WTC11 (cell line): Measurements from ENCODE around the gene RFC2. TPM values are rescaled to one million over a fixed set of nuclear protein-coding genes. Genes with fewer than 3 reads are reported as not detected.

Experiments used
- ATAC-seq: fragments of 200-7000 bp; cut with Tn5 transposase; 2 replicates; pipeline ENCODE4 v1.10.0; 2021; ENCODE audit warnings: mild to moderate bottlenecking, moderate library complexity
- CTCF ChIA-PET: fragments of 300-600 bp; sonication (Branson Sonifier 250); formaldehyde crosslinking; loops from one replicate; lab custom pipeline; 2021; ENCODE audit warnings: antibody characterized with exemption; lab: Charles Lee
- POLR2A ChIA-PET: fragments of 350-600 bp; sonication (Branson Sonifier 250); formaldehyde crosslinking; loops from one replicate; lab custom pipeline; 2021; ENCODE audit warnings: antibody characterized with exemption; lab: Charles Lee
- DNase-seq: peaks from one replicate; pipeline ENCODE4 v3.0.0; 2021; ENCODE audit warnings: low spot score
- H3K27ac Mint-ChIP-seq: 2 replicates; pipeline ENCODE4 v1.8.0; 2021; ENCODE audit warnings: mixed read lengths
- H3K27me3 Mint-ChIP-seq: 2 replicates; pipeline ENCODE4 v1.8.0; 2021; ENCODE audit warnings: low read depth, mild to moderate bottlenecking, moderate library complexity, mixed read lengths
- H3K36me3 Mint-ChIP-seq: 2 replicates; pipeline ENCODE4 v1.8.0; 2021; ENCODE audit warnings: mixed read lengths
- H3K4me1 Mint-ChIP-seq: 2 replicates; pipeline ENCODE4 v1.8.0; 2022; ENCODE audit warnings: mixed read lengths
- H3K4me3 Mint-ChIP-seq: 2 replicates; pipeline ENCODE4 v1.8.0; 2021; ENCODE audit warnings: mild to moderate bottlenecking, moderate library complexity, mixed read lengths
- H3K9me3 Mint-ChIP-seq: 2 replicates; pipeline ENCODE4 v1.8.0; 2021; ENCODE audit warnings: mixed read lengths
- AR ChIP-seq: fragments of 250-450 bp; sonication (Bioruptor Pico); IDR thresholded peaks from 2 replicates; pipeline ENCODE4 v1.9.0; 2021; ENCODE audit warnings: mild to moderate bottlenecking
- ATF2 ChIP-seq: sonication (generic); formaldehyde crosslinking; IDR thresholded peaks from 2 replicates; pipeline ENCODE4 v1.8.1; 2022; ENCODE audit warnings: low read depth, missing genetic modification reagents, borderline replicate concordance
- CBFB ChIP-seq: sonication (generic); formaldehyde crosslinking; IDR thresholded peaks from 2 replicates; pipeline ENCODE4 v1.8.1; 2022; ENCODE audit warnings: mild to moderate bottlenecking, low read depth, missing genetic modification reagents
- CDX4 ChIP-seq: fragments of 250-450 bp; sonication (Bioruptor Pico); IDR thresholded peaks from 2 replicates; pipeline ENCODE4 v1.9.0; 2021; ENCODE audit warnings: moderate library complexity, mild to moderate bottlenecking, inconsistent platforms, borderline replicate concordance
- CREM ChIP-seq: sonication (generic); formaldehyde crosslinking; IDR thresholded peaks from 2 replicates; pipeline ENCODE4 v1.8.1; 2022; ENCODE audit warnings: mild to moderate bottlenecking, missing genetic modification reagents, moderate library complexity
- FOXJ3 ChIP-seq: sonication (generic); formaldehyde crosslinking; IDR thresholded peaks from 2 replicates; pipeline ENCODE4 v1.9.0; 2021; ENCODE audit warnings: missing genetic modification reagents, mild to moderate bottlenecking, borderline replicate concordance
- GRHL2 ChIP-seq: fragments of 250-450 bp; sonication (Bioruptor Pico); IDR thresholded peaks from 2 replicates; pipeline ENCODE4 v1.8.0; 2022; ENCODE audit warnings: mild to moderate bottlenecking, moderate library complexity; ENCODE audit not compliant: insufficient replicate concordance, severe bottlenecking
- GTF2I ChIP-seq: fragments of 250-450 bp; sonication (Bioruptor Pico); conservative IDR thresholded peaks from 2 replicates; pipeline ENCODE4 v1.4.0; 2021; ENCODE audit warnings: mild to moderate bottlenecking
- KAT7 ChIP-seq: sonication (generic); formaldehyde crosslinking; IDR thresholded peaks from 2 replicates; pipeline ENCODE4 v1.8.1; 2023; ENCODE audit warnings: missing genetic modification reagents, mild to moderate bottlenecking, borderline replicate concordance
- RELA ChIP-seq: sonication (generic); formaldehyde crosslinking; IDR thresholded peaks from 2 replicates; pipeline ENCODE4 v1.8.1; 2022; ENCODE audit warnings: missing genetic modification reagents, mild to moderate bottlenecking, borderline replicate concordance
- RORB ChIP-seq: fragments of 250-450 bp; sonication (Bioruptor Pico); IDR thresholded peaks from 2 replicates; pipeline ENCODE4 v1.9.0; 2021; ENCODE audit warnings: mild to moderate bottlenecking
- SP1 ChIP-seq: sonication (generic); formaldehyde crosslinking; conservative IDR thresholded peaks from 2 replicates; pipeline ENCODE4 v1.8.1; 2022; ENCODE audit warnings: missing genetic modification reagents
- TCF7 ChIP-seq: sonication (generic); formaldehyde crosslinking; IDR thresholded peaks from 2 replicates; pipeline ENCODE4 v1.8.0; 2022; ENCODE audit warnings: mild to moderate bottlenecking, low read depth, missing genetic modification reagents, moderate library complexity
- TP53 ChIP-seq: sonication (generic); formaldehyde crosslinking; IDR thresholded peaks from 2 replicates; pipeline ENCODE4 v1.8.1; 2023; ENCODE audit warnings: mild to moderate bottlenecking, missing genetic modification reagents
- ZBTB43 ChIP-seq: sonication (generic); formaldehyde crosslinking; IDR thresholded peaks from 2 replicates; pipeline ENCODE4 v1.8.1; 2023; ENCODE audit warnings: mild to moderate bottlenecking, missing genetic modification reagents
- ZNF138 ChIP-seq: sonication (generic); formaldehyde crosslinking; conservative IDR thresholded peaks from 2 replicates; pipeline ENCODE4 v1.8.1; 2022; ENCODE audit warnings: mild to moderate bottlenecking, moderate library complexity, missing genetic modification reagents
- ZNF281 ChIP-seq: sonication (generic); formaldehyde crosslinking; IDR thresholded peaks from 2 replicates; pipeline ENCODE4 v1.8.0; 2023; ENCODE audit warnings: mild to moderate bottlenecking, missing genetic modification reagents
- ZNF317 ChIP-seq: sonication (generic); formaldehyde crosslinking; IDR thresholded peaks from 2 replicates; pipeline ENCODE4 v1.8.1; 2023; ENCODE audit warnings: low read depth, mild to moderate bottlenecking, moderate library complexity, missing genetic modification reagents, borderline replicate concordance
- ZNF423 ChIP-seq: fragments of 250-450 bp; sonication (Bioruptor Pico); IDR thresholded peaks from 2 replicates; pipeline ENCODE4 v2.1.2; 2022; ENCODE audit warnings: mild to moderate bottlenecking, moderate library complexity
- total RNA-seq: library from RNA; stranded (reverse); gene quantifications from 3 replicates; pipeline ENCODE4 v1.2.3, GENCODE V29; 2021
- TF ChIP-seq, protein P1 (sequence below): sonication (generic); formaldehyde crosslinking; conservative IDR thresholded peaks from 2 replicates; pipeline ENCODE4 v1.8.1; 2022; ENCODE audit warnings: mild to moderate bottlenecking, missing genetic modification reagents
- TF ChIP-seq, protein P2 (sequence below): fragments of 250-450 bp; sonication (Bioruptor Pico); IDR thresholded peaks from 2 replicates; pipeline ENCODE4 v1.8.0; 2021; ENCODE audit warnings: mild to moderate bottlenecking

The RFC2 gene
- total RNA-seq, 1 experiment from 2014 or later = 80.7 TPM

DNA sequence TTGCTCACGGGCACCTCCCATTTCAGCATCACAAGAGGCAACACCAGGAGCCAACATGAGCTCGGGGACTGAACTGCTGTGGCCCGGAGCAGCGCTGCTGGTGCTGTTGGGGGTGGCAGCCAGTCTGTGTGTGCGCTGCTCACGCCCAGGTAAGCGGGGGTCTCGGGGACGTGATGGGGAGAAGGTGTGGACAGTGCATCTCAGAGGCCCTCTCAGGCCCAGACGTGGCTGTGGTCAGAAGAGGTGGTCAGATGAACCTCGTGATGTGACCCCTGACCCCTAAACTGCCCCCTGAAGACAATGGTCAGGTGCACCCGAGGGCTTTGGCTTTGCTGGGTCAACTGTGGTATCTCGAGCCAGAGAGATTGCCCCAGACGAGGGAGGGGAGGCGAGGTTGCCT lies 38.3 kb downstream of the RFC2 start (continued):
- TF ChIP-seq RORB (CRISPR knock-in tag) = no peak
- no peak for TF ChIP-seq ZNF317
- no peak for TF ChIP-seq GTF2I (CRISPR knock-in tag)
- TF ChIP-seq, all 79 proteins: peak for 0

- H3K4me3 Mint-ChIP-seq = no peak overlapping the region
- CTCF ChIA-PET = interaction anchor here (0.6 to 5.0 kb wide), 3 partner anchors 9 to 227 kb away, joined by 3 to 54 read pairs (median 10); no protein-coding TSS in a partner anchor
Measured at GRCh38 chr7:74214816-74215630, 39.2 kb downstream of the RFC2 start.

More at GRCh38 chr7:74214816-74215630, 39.2 kb downstream of the RFC2 start:
- TF ChIP-seq ZNF138 (CRISPR knock-in tag) = no peak
- TF ChIP-seq, protein P1, sequence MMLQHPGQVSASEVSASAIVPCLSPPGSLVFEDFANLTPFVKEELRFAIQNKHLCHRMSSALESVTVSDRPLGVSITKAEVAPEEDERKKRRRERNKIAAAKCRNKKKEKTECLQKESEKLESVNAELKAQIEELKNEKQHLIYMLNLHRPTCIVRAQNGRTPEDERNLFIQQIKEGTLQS (CRISPR knock-in tag) = no peak
- TF ChIP-seq CDX4 (CRISPR knock-in tag) = no peak
- no peak for TF ChIP-seq ZNF317
- TF ChIP-seq ATF2 = no peak
- no peak for TF ChIP-seq GRHL2 (CRISPR knock-in tag)
- TF ChIP-seq TP53 (CRISPR knock-in tag) = no peak
- no peak for TF ChIP-seq ZBTB43 (CRISPR knock-in tag)
- no peak for TF ChIP-seq SP1 (CRISPR knock-in tag)
- no peak for TF ChIP-seq AR (CRISPR knock-in tag)
- no peak for TF ChIP-seq TCF7 (CRISPR knock-in tag)
- no peak for TF ChIP-seq ZNF423 (CRISPR knock-in tag)
- no peak for TF ChIP-seq KAT7 (CRISPR knock-in tag)
- TF ChIP-seq ZNF281 (CRISPR knock-in tag) = no peak
- TF ChIP-seq, protein P2, sequence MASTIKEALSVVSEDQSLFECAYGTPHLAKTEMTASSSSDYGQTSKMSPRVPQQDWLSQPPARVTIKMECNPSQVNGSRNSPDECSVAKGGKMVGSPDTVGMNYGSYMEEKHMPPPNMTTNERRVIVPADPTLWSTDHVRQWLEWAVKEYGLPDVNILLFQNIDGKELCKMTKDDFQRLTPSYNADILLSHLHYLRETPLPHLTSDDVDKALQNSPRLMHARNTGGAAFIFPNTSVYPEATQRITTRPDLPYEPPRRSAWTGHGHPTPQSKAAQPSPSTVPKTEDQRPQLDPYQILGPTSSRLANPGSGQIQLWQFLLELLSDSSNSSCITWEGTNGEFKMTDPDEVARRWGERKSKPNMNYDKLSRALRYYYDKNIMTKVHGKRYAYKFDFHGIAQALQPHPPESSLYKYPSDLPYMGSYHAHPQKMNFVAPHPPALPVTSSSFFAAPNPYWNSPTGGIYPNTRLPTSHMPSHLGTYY (CRISPR knock-in tag) = no peak
- TF ChIP-seq RELA (CRISPR knock-in tag) = no peak
- no peak for TF ChIP-seq FOXJ3
- TF ChIP-seq CBFB = no peak
- TF ChIP-seq CREM (CRISPR knock-in tag) = no peak
- Mint-ChIP-seq H3K9me3 (no peaks in the 10 kb centered on the region), H3K4me1 (no peaks in the 10 kb centered on the region), H3K36me3 (no peaks in the 10 kb centered on the region), H3K27me3 (no peaks in the 10 kb centered on the region), H3K27ac (peak overlapping the region; percentile 76; the same call in 1 of the 2 replicates)
- POLR2A ChIA-PET = no interaction called here
- ATAC-seq (peak; percentile 18; the same call in 1 of the 2 replicates), DNase-seq (no peak)
